ENCODE data around the gene KCNMB2.

KCNMB2 gene

DNA sequence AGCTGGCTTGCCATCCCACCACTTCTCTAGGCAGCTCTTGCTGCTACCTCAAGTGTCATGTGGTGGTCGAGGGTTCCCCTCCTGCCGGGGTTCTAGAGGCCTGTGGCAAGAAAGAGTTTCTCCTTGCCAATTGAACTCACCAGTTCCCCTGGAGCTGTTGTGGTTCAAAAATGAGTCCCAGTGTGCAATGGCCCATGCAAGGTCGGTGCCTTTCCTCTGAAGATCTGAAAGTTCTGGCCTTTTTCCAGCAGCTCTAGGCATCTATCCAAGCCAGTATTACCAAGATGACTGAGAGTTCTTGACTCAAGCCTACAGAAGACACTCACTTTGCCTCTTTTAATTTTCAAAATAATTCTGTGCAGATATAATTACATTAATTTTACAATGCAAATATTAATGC is 163.6 kb downstream of the KCNMB2 start:
- POLR2A ChIA-PET (ENCODE audit: low non-redundant PET) = no interaction called here

DNA sequence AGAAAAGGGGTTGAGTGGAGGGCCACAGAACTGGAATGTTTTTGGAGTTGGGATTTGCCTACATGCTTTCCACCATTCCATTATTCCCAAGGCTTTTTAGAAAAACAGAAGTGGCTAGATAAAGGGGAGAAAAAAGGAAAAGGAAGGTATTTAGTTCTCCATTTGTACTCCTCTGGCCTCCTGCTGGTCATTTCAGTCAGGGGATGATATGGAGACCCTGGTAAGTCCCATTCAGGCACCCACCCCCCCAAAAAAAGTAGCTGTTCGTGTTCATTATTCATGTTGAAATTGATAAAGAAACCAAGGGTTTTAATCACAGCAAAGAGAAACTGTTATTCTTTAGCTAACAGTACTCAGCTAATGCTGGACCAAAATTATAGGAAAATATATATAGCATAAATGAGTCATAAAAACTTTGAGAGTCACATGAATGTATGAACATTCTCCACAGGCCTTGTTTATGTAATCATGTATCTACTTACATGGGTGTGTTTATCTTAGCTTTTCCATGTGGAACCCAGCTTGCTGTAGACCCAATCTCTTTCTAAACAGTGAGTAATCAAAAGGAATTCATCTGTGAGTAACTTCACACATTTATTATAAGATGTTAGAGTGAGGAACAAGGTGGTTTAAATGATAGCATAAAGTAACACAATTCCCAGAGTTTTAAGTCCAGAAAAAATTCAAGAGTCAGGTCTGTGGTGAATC is 167.2 kb downstream of the KCNMB2 start:
- CTCF ChIA-PET = interaction anchor here (0.6 kb wide), 1 partner anchor 260 kb away, joined by 4 read pairs; no protein-coding TSS in a partner anchor
- peak; percentile 90 for DNase-seq (ENCODE audit: low spot score)
- POLR2A ChIA-PET (ENCODE audit: low non-redundant PET) = no interaction called here
- H3K27ac ChIP-seq = no peak overlapping the region
- TF ChIP-seq, protein P1, sequence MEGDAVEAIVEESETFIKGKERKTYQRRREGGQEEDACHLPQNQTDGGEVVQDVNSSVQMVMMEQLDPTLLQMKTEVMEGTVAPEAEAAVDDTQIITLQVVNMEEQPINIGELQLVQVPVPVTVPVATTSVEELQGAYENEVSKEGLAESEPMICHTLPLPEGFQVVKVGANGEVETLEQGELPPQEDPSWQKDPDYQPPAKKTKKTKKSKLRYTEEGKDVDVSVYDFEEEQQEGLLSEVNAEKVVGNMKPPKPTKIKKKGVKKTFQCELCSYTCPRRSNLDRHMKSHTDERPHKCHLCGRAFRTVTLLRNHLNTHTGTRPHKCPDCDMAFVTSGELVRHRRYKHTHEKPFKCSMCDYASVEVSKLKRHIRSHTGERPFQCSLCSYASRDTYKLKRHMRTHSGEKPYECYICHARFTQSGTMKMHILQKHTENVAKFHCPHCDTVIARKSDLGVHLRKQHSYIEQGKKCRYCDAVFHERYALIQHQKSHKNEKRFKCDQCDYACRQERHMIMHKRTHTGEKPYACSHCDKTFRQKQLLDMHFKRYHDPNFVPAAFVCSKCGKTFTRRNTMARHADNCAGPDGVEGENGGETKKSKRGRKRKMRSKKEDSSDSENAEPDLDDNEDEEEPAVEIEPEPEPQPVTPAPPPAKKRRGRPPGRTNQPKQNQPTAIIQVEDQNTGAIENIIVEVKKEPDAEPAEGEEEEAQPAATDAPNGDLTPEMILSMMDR (conservative IDR thresholded peaks at IDR 0.05; ENCODE audit: low read depth) = no peak

More for the DNA sequence above, 163.6 kb downstream of the KCNMB2 start:
- CTCF ChIA-PET = interaction anchor here (0.6 kb wide), 1 partner anchor 613 kb away, joined by 3 read pairs; no protein-coding TSS in a partner anchor
- TF ChIP-seq, protein P1 (conservative IDR thresholded peaks at IDR 0.05; ENCODE audit: low read depth) = no peak
- no peak for DNase-seq (ENCODE audit: low spot score)
- no peak overlapping the region; the same call in 1 of the 2 replicates for H3K27ac ChIP-seq

DNA sequence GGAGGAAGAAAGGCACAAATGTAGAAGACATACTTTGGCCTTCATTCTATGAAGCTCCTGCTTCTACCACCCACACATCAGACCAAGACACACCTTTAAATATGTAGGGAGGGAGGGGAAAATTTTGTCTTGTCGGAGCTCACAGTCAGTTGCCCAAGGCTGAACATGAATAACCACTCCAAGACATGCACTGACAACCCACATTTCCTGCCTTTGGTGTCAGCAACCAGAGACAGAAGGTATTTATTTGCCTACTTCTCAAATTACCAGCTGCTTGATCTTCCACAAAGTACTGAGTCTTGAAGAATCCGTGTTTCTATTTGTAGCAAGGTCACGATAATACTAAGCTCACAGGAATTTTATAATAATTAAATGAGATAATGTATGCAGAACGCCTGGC is 169.7 kb downstream of the KCNMB2 start:
- POLR2A ChIA-PET (ENCODE audit: low non-redundant PET) = no interaction called here
- TF ChIP-seq, protein P1 (conservative IDR thresholded peaks at IDR 0.05; ENCODE audit: low read depth) = no peak
- CTCF ChIA-PET = interaction anchor here (0.6 kb wide), 1 partner anchor 390 kb away, joined by 4 read pairs; no protein-coding TSS in a partner anchor
- peak; percentile 80 for DNase-seq (ENCODE audit: low spot score)
- no peak overlapping the region for H3K27ac ChIP-seq

DNA sequence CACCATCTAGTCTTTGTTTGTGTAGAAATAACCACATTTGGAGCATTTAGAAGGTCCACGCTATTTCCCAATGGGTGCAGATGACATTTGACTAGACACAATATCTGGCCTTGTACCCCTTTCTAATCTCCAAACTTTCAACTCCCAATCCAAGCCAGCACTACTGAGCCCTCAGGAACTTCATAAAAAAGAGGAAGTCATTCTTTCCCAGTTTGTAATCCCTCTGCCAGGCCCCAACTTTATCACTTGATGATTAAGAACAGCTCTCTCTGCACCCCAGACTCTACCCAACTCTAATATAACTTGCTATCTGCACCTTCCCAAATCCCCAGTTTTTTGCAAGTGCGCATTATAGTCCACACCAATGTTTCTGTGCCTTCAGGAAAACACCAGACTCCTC is 170.2 kb downstream of the KCNMB2 start:
- POLR2A ChIA-PET (ENCODE audit: low non-redundant PET) = no interaction called here
- CTCF ChIA-PET = interaction anchor here (0.6 kb wide), 1 partner anchor 390 kb away, joined by 4 read pairs; no protein-coding TSS in a partner anchor
- no peak overlapping the region for H3K27ac ChIP-seq
- DNase-seq (ENCODE audit: low spot score) = no peak
- TF ChIP-seq, protein P1 (conservative IDR thresholded peaks at IDR 0.05; ENCODE audit: low read depth) = no peak

DNA sequence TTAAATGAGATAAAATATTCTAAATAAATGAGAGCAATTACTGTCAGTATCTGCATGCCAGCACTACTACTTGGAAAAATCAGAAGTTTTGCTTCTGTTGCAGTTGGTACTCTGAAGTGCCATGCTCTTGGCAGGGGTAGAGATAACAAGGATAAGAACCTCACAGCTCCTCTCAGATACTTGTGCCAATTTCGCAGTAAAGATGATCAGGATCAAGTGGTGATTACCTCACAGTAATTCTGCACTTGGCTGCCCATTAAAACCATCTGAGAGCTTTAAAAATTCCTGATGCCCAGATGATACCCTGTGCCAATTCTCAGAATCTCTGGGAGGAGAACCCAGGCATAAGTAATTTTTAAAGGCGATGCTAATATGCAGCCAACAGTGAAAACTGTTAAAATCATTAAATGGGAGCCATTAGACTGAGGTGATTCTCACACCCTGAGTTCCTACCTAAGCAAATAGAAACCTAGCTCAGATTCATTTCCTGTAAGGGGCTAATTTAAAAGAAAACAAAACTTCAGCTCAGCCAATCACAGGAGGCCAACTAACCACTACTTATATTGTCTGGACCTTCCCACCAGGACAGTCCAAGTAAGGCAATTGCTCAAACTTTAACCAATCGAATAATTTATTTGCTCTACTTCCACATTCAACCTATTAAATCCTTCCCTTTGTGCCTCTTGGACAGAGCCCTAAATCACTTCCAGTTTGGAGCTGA is 171.2 kb downstream of the KCNMB2 start:
- DNase-seq (ENCODE audit: low spot score) = no peak
- ChIA-PET POLR2A (ENCODE audit: low non-redundant PET) (no interaction called here), CTCF (interaction anchor here (0.5 kb wide), 1 partner anchor 1771 kb away, joined by 5 read pairs; no protein-coding TSS in a partner anchor)
- H3K27ac ChIP-seq = no peak overlapping the region
- TF ChIP-seq, protein P1 (conservative IDR thresholded peaks at IDR 0.05; ENCODE audit: low read depth) = no peak

DNA sequence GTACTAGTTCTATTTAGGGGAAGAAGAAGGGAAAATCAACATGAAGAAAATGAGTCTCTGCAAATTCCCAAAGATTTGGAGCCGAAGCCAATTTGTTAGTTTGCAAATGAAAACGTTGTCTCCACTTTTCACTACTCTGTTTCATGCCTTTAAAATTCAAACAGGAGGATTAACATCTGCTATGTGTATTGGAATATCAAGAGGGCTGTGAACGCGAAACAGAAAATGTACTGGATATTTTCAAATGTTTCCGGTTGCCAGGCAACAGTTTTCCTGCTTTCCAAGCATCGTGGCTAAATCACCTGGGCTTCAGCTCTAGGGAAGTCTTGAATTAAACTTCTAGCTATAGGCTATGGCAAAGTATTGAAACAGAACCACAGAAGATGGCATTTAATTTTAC is 172.8 kb downstream of the KCNMB2 start:
- TF ChIP-seq, protein P1 (conservative IDR thresholded peaks at IDR 0.05; ENCODE audit: low read depth) = no peak
- CTCF ChIA-PET = no interaction called here
- no peak for DNase-seq (ENCODE audit: low spot score)
- H3K27ac ChIP-seq = no peak overlapping the region
- POLR2A ChIA-PET (ENCODE audit: low non-redundant PET) = no interaction called here
